ENCODE measurements around the gene ZNF70. TPM values are rescaled to one million over a fixed set of nuclear protein-coding genes. Genes with fewer than 3 reads are reported as not detected.

Gene ZNF70
- total and polyA plus RNA-seq, 2 experiments from 2014 or later = 2.3 to 5.2 TPM

- WGBS (ENCODE audit: low lambda C conversion rate, missing lambda C conversion rate) = 96% methylated on average over 16 of the region's 16 CpGs
- Histone ChIP-seq H3K9me3 (ENCODE audit: low read depth) (no peaks in the 10 kb centered on the region), H3K4me3 (no peak overlapping the region), H3K27me3 (no peaks in the 10 kb centered on the region), H3K36me3 (replicated peaks; ENCODE audit: insufficient read depth, low read depth) (no peaks in the 10 kb centered on the region), H3K79me2 (peaks cover 26% of the 10 kb centered on the region), H3K4me2 (no peak overlapping the region), H2AFZ (no peak overlapping the region), H4K20me1 (ENCODE audit: insufficient read depth, poor library complexity, severe bottlenecking) (no peaks in the 10 kb centered on the region), H3K9me2 (replicated peaks; ENCODE audit: insufficient read depth) (no peaks in the 10 kb centered on the region), H3K4me1 (ENCODE audit: insufficient read depth) (peaks cover 8% of the 10 kb centered on the region), H3K27ac (no peak overlapping the region)
- TF ChIP-seq EZH2phosphoT487 (IDR thresholded peaks at IDR 0.05; ENCODE audit: low read depth, severe bottlenecking, unreplicated experiment) (no peak), EZH2 (IDR thresholded peaks at IDR 0.05; ENCODE audit: borderline replicate concordance) (no peak)
- TF ChIP-seq, protein P1, sequence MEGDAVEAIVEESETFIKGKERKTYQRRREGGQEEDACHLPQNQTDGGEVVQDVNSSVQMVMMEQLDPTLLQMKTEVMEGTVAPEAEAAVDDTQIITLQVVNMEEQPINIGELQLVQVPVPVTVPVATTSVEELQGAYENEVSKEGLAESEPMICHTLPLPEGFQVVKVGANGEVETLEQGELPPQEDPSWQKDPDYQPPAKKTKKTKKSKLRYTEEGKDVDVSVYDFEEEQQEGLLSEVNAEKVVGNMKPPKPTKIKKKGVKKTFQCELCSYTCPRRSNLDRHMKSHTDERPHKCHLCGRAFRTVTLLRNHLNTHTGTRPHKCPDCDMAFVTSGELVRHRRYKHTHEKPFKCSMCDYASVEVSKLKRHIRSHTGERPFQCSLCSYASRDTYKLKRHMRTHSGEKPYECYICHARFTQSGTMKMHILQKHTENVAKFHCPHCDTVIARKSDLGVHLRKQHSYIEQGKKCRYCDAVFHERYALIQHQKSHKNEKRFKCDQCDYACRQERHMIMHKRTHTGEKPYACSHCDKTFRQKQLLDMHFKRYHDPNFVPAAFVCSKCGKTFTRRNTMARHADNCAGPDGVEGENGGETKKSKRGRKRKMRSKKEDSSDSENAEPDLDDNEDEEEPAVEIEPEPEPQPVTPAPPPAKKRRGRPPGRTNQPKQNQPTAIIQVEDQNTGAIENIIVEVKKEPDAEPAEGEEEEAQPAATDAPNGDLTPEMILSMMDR (IDR thresholded peaks at IDR 0.05; ENCODE audit: poor library complexity) = no peak
- no peak for DNase-seq (ENCODE audit: low spot score)
Measured at GRCh38 chr22:23752750-23753149, 1.8 kb upstream of the ZNF70 start.

DNA sequence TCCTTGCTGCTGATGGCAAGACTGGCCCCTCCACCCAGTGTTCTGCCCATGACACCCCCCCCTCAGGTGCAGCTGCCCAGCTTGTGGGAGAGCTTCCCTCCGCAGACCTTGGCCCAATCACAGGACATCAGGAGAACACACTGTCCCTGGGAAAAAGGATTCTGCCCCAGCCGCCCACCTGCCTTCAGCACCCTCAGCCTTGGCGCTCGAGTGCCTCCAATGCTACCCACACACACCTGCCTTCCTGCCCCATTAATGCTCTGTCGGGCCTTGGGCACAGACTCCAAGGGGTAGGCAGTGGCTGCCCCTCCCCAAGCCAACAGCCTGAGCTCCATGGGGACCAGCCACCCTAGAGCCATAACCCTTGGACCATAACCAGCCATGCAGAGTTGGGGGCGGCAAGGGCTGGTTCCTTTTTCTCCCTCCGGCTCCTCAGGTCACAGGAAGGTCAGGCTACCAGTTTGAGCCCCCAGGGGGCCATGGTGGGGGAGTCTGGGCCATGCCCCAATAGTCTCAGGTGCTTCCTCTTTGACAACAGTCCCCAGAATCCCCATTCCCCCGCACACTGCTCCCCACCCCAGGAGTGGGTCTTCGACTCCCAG lies 1.3 kb upstream of the ZNF70 start:
- no peaks in the 10 kb centered on the region for H3K9me2 ChIP-seq (replicated peaks; ENCODE audit: insufficient read depth)
- H3K4me2 ChIP-seq = peak overlapping the region; percentile 90
- H3K4me3 ChIP-seq = no peak overlapping the region
- no peak for DNase-seq (ENCODE audit: low spot score)
- no peaks in the 10 kb centered on the region for H3K36me3 ChIP-seq (replicated peaks; ENCODE audit: insufficient read depth, low read depth)
- H3K79me2 ChIP-seq = peaks cover 31% of the 10 kb centered on the region
- H3K27ac ChIP-seq = peak overlapping the region; percentile 95
- peaks cover 8% of the 10 kb centered on the region for H3K4me1 ChIP-seq (ENCODE audit: insufficient read depth)
- no peaks in the 10 kb centered on the region for H4K20me1 ChIP-seq (ENCODE audit: insufficient read depth, poor library complexity, severe bottlenecking)
- no peak overlapping the region for H2AFZ ChIP-seq
- no peaks in the 10 kb centered on the region for H3K27me3 ChIP-seq
- TF ChIP-seq EZH2phosphoT487 (IDR thresholded peaks at IDR 0.05; ENCODE audit: low read depth, severe bottlenecking, unreplicated experiment) (no peak), EZH2 (IDR thresholded peaks at IDR 0.05; ENCODE audit: borderline replicate concordance) (no peak)
- TF ChIP-seq, protein P1 (IDR thresholded peaks at IDR 0.05; ENCODE audit: poor library complexity) = no peak
- WGBS (ENCODE audit: low lambda C conversion rate, missing lambda C conversion rate) = 99% methylated on average over 7 of the region's 9 CpGs
- no peaks in the 10 kb centered on the region for H3K9me3 ChIP-seq (ENCODE audit: low read depth)

- Histone ChIP-seq H3K36me3 (replicated peaks; ENCODE audit: insufficient read depth, low read depth) (no peaks in the 10 kb centered on the region), H2AFZ (peak overlapping the region; percentile 69), H3K79me2 (peaks cover 35% of the 10 kb centered on the region), H3K27ac (peak overlapping the region; percentile 95), H3K9me3 (ENCODE audit: low read depth) (no peaks in the 10 kb centered on the region), H3K9me2 (replicated peaks; ENCODE audit: insufficient read depth) (no peaks in the 10 kb centered on the region), H3K4me1 (ENCODE audit: insufficient read depth) (peaks cover 8% of the 10 kb centered on the region), H3K4me2 (peak overlapping the region; percentile 90), H3K27me3 (no peaks in the 10 kb centered on the region), H4K20me1 (ENCODE audit: insufficient read depth, poor library complexity, severe bottlenecking) (no peaks in the 10 kb centered on the region), H3K4me3 (peak overlapping the region; percentile 81)
- 25% methylated on average over 19 of the region's 22 CpGs for WGBS (ENCODE audit: low lambda C conversion rate, missing lambda C conversion rate)
- peak; percentile 56 for DNase-seq (ENCODE audit: low spot score)
- no peak for TF ChIP-seq EZH2 (IDR thresholded peaks at IDR 0.05; ENCODE audit: borderline replicate concordance)
- TF ChIP-seq, protein P1 (IDR thresholded peaks at IDR 0.05; ENCODE audit: poor library complexity) = no peak
- TF ChIP-seq EZH2phosphoT487 (IDR thresholded peaks at IDR 0.05; ENCODE audit: low read depth, severe bottlenecking, unreplicated experiment) = no peak
Measured at GRCh38 chr22:23751441-23751996, 607 bp upstream of the ZNF70 start.

Measured in hepatocyte (in vitro differentiated cells).